NB4 (cell line): ENCODE data around the gene MAPRE2.
A peak's percentile ranks its signal among the peaks of the same experiment; 100 is the strongest.
"Not testable (repeated sequence)": the region's sequence is repeated elsewhere in the genome, so short reads cannot be mapped to it uniquely, and the experiment has no call there.

ENCODE experiments used
- DNase-seq: peaks from one replicate; pipeline ENCODE4 v3.0.0; 2010; ENCODE audit warnings: low read depth
- H3K4me3 ChIP-seq: one replicate; pipeline ENCODE4 v1.5.1; 2011; ENCODE audit warnings: mild to moderate bottlenecking, low read depth, low read length, moderate library complexity
- MYC ChIP-seq: IDR thresholded peaks from 2 replicates; pipeline ENCODE4 v1.6.1; 2011; ENCODE audit warnings: low read depth, low read length
- POLR2A ChIP-seq: IDR thresholded peaks from 2 replicates; pipeline ENCODE4 v1.6.1; 2011; ENCODE audit warnings: mild to moderate bottlenecking; ENCODE audit not compliant: insufficient read length; ENCODE audit errors: extremely low read depth
- TF ChIP-seq, protein P1 (sequence below): IDR thresholded peaks from one replicate; pipeline ENCODE4 v1.5.1; 2012; ENCODE audit warnings: low read depth, low read length
- TF ChIP-seq, protein P2 (sequence below): IDR thresholded peaks from 2 replicates; pipeline ENCODE4 v1.6.1; 2011; ENCODE audit warnings: low read depth, low read length

Gene MAPRE2

DNA sequence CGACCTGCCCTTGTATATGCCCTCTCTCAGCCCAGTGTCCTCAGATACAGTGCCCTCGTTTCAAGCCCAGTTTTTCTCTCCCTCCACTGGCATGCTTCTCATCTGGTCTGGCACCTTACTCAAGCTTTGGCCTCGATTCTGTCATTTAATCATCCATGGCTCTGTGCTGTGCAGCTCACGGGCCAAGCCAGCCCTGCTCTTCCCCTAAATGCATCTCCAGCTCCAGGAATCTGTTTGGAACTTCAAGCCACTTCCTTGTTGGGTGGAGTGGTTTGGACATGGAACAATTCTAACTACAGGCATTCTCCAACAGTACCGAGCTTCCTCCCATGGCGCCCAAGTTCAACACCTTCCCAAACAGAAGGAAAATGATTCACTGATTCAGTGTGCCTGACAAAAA, 122.9 kb downstream of the MAPRE2 start:
- no peak for DNase-seq
- TF ChIP-seq, protein P1, sequence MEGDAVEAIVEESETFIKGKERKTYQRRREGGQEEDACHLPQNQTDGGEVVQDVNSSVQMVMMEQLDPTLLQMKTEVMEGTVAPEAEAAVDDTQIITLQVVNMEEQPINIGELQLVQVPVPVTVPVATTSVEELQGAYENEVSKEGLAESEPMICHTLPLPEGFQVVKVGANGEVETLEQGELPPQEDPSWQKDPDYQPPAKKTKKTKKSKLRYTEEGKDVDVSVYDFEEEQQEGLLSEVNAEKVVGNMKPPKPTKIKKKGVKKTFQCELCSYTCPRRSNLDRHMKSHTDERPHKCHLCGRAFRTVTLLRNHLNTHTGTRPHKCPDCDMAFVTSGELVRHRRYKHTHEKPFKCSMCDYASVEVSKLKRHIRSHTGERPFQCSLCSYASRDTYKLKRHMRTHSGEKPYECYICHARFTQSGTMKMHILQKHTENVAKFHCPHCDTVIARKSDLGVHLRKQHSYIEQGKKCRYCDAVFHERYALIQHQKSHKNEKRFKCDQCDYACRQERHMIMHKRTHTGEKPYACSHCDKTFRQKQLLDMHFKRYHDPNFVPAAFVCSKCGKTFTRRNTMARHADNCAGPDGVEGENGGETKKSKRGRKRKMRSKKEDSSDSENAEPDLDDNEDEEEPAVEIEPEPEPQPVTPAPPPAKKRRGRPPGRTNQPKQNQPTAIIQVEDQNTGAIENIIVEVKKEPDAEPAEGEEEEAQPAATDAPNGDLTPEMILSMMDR, result no peak
- TF ChIP-seq POLR2A, result no peak
- H3K4me3 ChIP-seq, result no peak overlapping the region

DNA sequence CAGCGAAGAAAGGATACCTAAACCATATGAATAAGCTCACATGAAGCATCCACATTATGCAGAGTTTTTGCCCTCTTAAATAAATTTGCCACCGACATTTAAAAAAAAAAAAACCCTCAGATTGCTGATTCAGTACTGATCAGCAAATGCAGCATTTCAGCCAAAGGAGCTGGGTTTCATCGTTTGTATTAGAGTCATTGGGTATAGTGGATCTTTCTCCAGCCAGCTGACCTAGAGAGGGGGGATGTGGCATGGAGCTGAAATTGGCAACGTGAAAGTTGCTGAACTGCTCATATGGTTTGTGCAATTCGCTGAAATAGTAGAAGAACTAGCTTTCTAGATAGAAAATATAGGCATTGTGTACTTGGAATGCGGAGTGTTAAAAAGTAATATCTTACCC, 126.1 kb downstream of the MAPRE2 start:
- no peak for DNase-seq
- TF ChIP-seq POLR2A (no peak), MYC (no peak)
- TF ChIP-seq, protein P1, result no peak
- TF ChIP-seq, protein P2, sequence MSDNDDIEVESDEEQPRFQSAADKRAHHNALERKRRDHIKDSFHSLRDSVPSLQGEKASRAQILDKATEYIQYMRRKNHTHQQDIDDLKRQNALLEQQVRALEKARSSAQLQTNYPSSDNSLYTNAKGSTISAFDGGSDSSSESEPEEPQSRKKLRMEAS, result no peak
- H3K4me3 ChIP-seq, result no peak overlapping the region

DNA sequence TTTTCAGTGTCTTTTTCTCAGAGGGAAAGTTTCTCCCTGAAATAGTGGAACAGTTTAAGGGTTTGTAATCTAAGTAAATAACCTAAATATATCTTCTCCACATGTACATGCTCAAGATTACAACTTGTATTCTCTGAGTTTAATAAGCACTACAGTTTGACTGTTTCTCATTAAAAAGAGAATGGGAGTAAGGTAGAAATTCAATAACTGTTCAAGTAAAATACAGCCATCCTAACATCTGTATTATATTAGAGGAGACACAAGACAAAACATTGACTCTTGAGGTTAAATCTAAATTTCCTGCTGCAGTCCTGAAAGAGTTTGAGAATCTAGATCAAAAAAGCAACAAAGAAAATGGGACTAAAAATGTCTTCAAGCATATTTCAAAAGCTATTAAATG, 126.6 kb downstream of the MAPRE2 start:
- no peak overlapping the region for H3K4me3 ChIP-seq
- TF ChIP-seq, protein P1, result no peak
- TF ChIP-seq MYC, result no peak
- TF ChIP-seq, protein P2, result no peak
- no peak for TF ChIP-seq POLR2A
- DNase-seq, result no peak

DNA sequence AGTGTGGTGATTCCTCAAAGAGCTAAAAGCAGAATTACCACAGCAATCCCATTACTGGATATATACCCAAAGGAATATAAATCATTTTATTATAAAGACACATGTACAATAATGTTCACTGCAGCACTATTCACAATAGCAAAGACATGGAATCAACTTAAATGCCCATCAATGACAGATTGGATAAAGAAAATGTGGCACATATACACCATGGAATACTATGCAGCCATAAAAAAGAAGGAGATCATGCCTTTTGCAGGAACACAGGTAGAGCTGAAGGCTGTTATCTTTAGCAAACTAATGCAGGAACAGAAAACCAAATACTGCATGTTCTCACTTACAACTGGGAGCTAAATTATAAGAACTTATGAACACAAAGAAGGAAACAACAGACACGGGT, 129.1 kb downstream of the MAPRE2 start:
- not testable (repeated sequence) for DNase-seq, H3K4me3 ChIP-seq

DNA sequence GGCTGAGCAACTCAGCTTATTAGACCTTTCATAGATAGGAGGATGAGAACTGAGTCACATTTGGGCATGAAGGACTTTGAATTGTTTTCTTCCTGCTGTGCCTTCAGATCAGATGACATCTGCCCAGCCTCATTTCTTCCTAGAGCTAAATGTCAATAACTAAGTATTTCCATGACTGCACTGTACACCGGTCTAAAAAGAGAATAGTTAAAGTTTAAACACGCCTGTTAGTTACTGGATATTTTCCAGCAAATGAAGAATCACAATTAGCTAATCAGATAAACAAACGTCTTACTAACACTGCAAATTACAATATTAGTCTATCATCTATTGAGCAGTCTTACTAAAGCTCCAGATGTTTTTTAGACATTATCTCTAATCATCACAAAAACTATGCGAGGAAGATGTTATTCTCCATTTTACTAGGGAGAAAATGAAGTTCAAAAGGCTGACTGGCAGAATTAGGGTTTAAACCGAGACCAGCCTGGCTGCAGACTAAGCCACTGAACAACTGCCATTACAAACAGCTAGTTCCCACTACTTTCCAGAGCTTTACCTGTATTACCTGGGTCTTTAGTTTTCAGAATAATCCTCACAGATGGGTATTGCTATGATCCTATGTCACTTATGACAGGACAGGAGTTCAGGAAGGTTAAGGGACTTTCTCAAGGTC, 130.2 kb downstream of the MAPRE2 start:
- H3K4me3 ChIP-seq, result no peak overlapping the region
- no peak for DNase-seq
- TF ChIP-seq, protein P2, result no peak
- TF ChIP-seq POLR2A (no peak), MYC (no peak)
- TF ChIP-seq, protein P1, result no peak

DNA sequence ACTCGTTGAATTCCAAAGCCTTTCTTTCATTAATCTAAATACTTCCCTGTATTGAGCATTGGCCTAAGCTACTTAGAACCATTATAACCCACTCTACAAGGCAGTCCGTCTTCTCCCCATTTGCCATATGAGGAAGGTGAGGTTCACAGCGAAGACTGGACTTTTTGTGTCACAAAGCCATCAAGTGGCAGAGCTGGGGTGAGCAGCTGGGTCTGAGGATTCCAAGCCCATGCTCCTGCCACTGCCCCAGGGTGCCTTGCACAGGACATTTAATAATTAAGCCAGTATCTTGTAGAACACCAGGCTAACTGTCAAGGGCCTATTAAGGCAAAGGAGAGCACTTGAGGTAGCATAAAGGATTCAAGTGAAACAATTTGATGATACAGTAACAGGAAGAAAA, 130.8 kb downstream of the MAPRE2 start:
- H3K4me3 ChIP-seq, result no peak overlapping the region
- TF ChIP-seq, protein P2, result no peak
- peak; percentile 39 for DNase-seq

DNA sequence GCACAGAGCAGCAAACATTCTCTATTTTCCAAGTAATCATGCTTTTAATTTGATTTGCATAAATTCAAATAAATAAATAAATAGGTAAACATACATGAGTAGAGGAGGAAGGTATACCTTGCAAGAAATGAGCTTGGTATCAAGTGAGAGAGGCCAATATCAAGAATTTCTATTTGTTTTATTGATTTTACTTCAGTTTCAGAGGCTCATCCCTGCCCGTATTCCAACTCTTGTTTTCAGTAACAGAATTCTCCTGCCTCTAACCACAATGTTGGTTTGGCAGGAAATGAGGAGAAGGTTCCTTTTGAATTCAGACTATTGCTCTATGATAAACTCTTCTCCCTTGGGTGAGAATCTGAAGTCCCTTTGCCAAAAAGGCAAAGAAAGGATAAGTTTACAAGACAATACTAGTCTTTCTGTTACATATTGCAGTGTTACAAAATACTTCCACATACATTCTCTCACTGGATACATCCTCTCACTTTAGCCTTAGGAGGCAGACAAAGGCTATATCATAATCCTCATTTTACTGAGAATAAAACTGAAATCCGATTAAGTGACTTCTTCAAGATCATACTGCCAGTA, 131.3 kb downstream of the MAPRE2 start:
- no peak for TF ChIP-seq POLR2A
- TF ChIP-seq MYC, result no peak
- TF ChIP-seq, protein P1, result no peak
- TF ChIP-seq, protein P2, result no peak
- DNase-seq, result peak; percentile 27
- H3K4me3 ChIP-seq, result no peak overlapping the region
